Activated T-cell treated with anti-CD3 and anti-CD28 coated beads, Interleukin-2, amount 50 U/mL, for 24 hours (primary cell): ENCODE data around the gene PRR14.

Experiments
- DNase-seq: peaks from one replicate; pipeline ENCODE4 v3.0.0-alpha.2; 2020
- H3K27ac Mint-ChIP-seq: 2 replicates; pipeline ENCODE4 v1.8.0; 2020; ENCODE audit warnings: mild to moderate bottlenecking, mixed read lengths
- H3K27me3 Mint-ChIP-seq: 2 replicates; pipeline ENCODE4 v1.8.0; 2020; ENCODE audit warnings: mixed read lengths
- H3K36me3 Mint-ChIP-seq: 2 replicates; pipeline ENCODE4 v1.8.0; 2020; ENCODE audit warnings: low read depth, mixed read lengths
- H3K4me1 Mint-ChIP-seq: 2 replicates; pipeline ENCODE4 v1.8.0; 2020; ENCODE audit warnings: low read depth, mixed read lengths
- H3K4me3 Mint-ChIP-seq: 2 replicates; pipeline ENCODE4 v1.8.0; 2020; ENCODE audit warnings: mild to moderate bottlenecking, moderate library complexity, mixed read lengths
- H3K9me3 Mint-ChIP-seq: 2 replicates; pipeline ENCODE4 v1.8.0; 2020; ENCODE audit warnings: mixed read lengths

Gene PRR14

DNA sequence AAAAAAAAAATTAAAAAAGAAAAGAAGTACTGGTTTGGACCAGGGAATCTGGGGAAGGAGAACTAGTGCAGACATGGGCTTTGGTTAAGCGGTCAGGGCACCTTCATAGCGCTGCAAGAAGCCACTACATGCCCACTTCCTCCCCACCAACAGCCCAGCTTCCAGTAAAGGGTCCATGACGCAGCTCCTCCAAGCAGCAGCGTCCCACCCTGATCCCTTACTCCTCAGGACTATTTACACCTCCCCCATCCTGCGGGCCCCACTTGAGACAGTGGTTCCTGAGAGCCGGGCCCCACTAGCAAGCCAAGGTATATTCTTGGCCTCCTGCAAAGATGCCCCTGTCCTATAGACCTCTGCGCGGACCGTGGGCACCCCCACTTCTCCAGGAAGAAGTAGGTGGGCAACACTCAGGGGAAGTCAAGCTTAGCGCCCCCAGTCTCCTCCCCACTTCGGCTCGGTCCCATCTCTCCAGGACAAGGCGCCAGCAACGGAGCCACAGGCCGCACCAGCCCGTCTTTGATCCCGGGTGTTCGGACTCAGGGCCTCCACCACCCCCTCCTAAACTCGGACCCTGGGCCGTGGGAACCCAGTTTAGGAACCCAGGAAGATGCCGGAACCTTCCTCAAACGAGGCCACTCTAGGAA is 913 bp upstream of the PRR14 start:
- Mint-ChIP-seq H3K27me3 (no peaks in the 10 kb centered on the region), H3K27ac (peak overlapping the region; percentile 98), H3K4me1 (peaks cover 25% of the 10 kb centered on the region), H3K9me3 (no peaks in the 10 kb centered on the region), H3K4me3 (peak overlapping the region; percentile 96), H3K36me3 (peaks cover 44% of the 10 kb centered on the region)
- no peak for DNase-seq

- DNase-seq, result peak; percentile 86
- H3K27ac Mint-ChIP-seq, result peak overlapping the region; percentile 98
- peaks cover 59% of the 10 kb centered on the region for H3K36me3 Mint-ChIP-seq
- H3K4me3 Mint-ChIP-seq, result peak overlapping the region; percentile 96
- peaks cover 32% of the 10 kb centered on the region for H3K4me1 Mint-ChIP-seq
- no peaks in the 10 kb centered on the region for H3K27me3 Mint-ChIP-seq
- H3K9me3 Mint-ChIP-seq, result no peaks in the 10 kb centered on the region
Observed at GRCh38 chr16:30651124-30652004, 604 bp downstream of the PRR14 start.

DNA sequence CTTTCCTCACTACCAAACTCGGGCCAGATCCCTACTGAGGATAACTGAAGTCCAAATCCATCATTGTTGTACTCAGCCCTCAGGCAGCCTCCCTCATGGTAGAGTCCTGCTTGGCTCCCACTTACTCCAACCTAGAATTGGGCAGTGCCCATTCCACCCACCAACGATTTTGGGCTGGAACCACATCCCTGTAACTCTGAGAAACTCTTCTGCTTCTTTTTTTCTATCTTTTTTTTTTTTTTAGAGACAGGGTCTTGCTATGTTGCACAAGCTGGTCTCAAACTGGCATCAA is 1.2 kb downstream of the PRR14 start:
- Mint-ChIP-seq H3K4me3 (peak overlapping the region; percentile 96), H3K9me3 (no peaks in the 10 kb centered on the region), H3K36me3 (peaks cover 65% of the 10 kb centered on the region), H3K27ac (peak overlapping the region; percentile 92), H3K4me1 (peaks cover 38% of the 10 kb centered on the region), H3K27me3 (no peaks in the 10 kb centered on the region)
- DNase-seq, result no peak

DNA sequence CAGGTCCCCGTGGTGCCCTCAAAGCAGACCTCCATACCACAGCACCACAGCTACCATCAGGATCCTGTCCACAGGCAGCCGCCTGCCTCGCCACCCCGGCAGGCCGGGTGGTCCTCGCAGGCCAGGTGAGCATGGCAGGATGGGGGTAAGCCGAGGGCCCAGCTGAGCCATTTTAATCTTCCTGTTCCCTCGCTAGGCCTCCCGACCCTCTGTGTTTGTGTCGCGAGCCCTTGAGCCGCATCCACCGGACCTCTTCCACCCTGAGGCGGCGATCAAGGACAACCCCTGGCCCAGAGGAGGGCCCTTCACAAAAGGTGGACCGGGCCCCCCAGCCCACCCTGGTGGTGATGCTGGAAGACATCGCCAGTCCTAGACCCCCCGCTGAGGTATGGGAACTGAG is 2.0 kb downstream of the PRR14 start:
- no peak for DNase-seq
- Mint-ChIP-seq H3K27ac (peak overlapping the region; percentile 92), H3K27me3 (no peaks in the 10 kb centered on the region), H3K36me3 (peaks cover 72% of the 10 kb centered on the region), H3K4me3 (peak overlapping the region; percentile 96), H3K4me1 (peaks cover 46% of the 10 kb centered on the region), H3K9me3 (no peaks in the 10 kb centered on the region)

- no peak overlapping the region for H3K4me3 Mint-ChIP-seq
- no peaks in the 10 kb centered on the region for H3K27me3 Mint-ChIP-seq
- no peak for DNase-seq
- H3K27ac Mint-ChIP-seq, result peak overlapping the region; percentile 95
- peaks cover 79% of the 10 kb centered on the region for H3K36me3 Mint-ChIP-seq
- peaks cover 42% of the 10 kb centered on the region for H3K4me1 Mint-ChIP-seq
- no peaks in the 10 kb centered on the region for H3K9me3 Mint-ChIP-seq
Observed at GRCh38 chr16:30654856-30655255, 4.1 kb downstream of the PRR14 start.

- H3K36me3 Mint-ChIP-seq, result peaks cover 82% of the 10 kb centered on the region
- no peak overlapping the region for H3K4me3 Mint-ChIP-seq
- no peaks in the 10 kb centered on the region for H3K27me3 Mint-ChIP-seq
- peaks cover 41% of the 10 kb centered on the region for H3K4me1 Mint-ChIP-seq
- no peaks in the 10 kb centered on the region for H3K9me3 Mint-ChIP-seq
- DNase-seq, result no peak
- peak overlapping the region; percentile 95 for H3K27ac Mint-ChIP-seq
Observed at GRCh38 chr16:30655815-30656347, 5.1 kb downstream of the PRR14 start.

- Mint-ChIP-seq H3K9me3 (no peaks in the 10 kb centered on the region), H3K4me1 (peaks cover 45% of the 10 kb centered on the region), H3K36me3 (peaks cover 83% of the 10 kb centered on the region), H3K4me3 (no peak overlapping the region), H3K27ac (peak overlapping the region; percentile 95), H3K27me3 (no peaks in the 10 kb centered on the region)
- no peak for DNase-seq
Observed at GRCh38 chr16:30656388-30656787, 5.6 kb downstream of the PRR14 start.

DNA sequence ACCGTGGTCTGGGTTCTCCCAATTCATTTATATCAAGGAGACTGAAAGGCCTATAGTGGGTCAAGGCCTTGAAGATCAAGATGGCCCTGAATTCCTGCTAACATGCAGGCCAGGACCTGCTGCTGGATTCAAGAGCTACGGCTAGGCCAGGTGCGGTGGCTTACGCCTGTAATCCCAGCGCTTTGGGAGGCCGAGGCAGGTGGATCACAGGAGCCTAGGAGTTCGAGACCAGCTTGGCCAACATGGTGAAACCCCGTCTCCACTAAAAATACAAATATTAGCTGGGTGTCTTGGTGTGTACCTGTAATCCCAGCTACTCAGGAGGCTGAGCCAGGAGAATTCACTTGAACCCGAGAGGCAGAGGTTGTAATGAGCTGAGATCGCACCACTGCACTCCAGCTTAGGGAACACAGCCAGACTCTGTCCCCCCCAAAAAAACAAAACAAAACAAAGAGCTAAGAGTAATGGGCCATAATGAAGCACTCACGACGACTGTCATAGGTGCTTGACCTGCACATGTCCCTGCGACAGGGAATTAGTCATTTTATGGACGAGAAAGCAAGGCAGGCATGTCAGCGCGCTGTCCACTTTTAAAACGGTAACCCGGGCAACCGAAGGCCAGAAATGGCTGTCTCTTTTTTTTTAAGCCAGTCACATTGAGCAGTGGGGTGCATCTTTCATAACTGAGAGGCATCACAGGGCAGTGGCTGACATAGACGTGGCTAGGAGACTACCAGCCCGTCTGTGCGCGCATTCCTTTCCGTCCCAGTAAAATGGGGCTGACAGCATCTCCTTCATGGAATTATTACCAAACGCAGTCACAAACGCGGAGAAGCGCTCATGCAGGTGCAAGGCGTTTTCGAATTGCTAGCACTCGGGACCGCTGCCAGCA is 6.5 kb downstream of the PRR14 start:
- H3K36me3 Mint-ChIP-seq, result peaks cover 84% of the 10 kb centered on the region
- H3K4me3 Mint-ChIP-seq, result peak overlapping the region; percentile 82
- H3K4me1 Mint-ChIP-seq, result peaks cover 48% of the 10 kb centered on the region

GRCh38 chr16:30657866-30658730 is 7.3 kb downstream of the PRR14 start, which contains the start of gene FBRS:
TSS of gene FBRS (plus strand) at chr16:30658431. CDS start at chr16:30659519, 1,088 bp downstream.
- Mint-ChIP-seq H3K4me1 (peaks cover 48% of the 10 kb centered on the region), H3K4me3 (peak within 1 kb of the TSS; percentile 92), H3K27ac (peak within 1 kb of the TSS; percentile 100), H3K9me3 (no peaks in the 10 kb centered on the region), H3K27me3 (no peaks in the 10 kb centered on the region), H3K36me3 (peaks cover 84% of the 10 kb centered on the region)
- peak; percentile 100 for DNase-seq

More for the DNA sequence above, 6.5 kb downstream of the PRR14 start:
- peak overlapping the region; percentile 95 for H3K27ac Mint-ChIP-seq
- DNase-seq, result no peak
- H3K27me3 Mint-ChIP-seq, result no peaks in the 10 kb centered on the region
- no peaks in the 10 kb centered on the region for H3K9me3 Mint-ChIP-seq

- peaks cover 85% of the 10 kb centered on the region for H3K36me3 Mint-ChIP-seq
- no peaks in the 10 kb centered on the region for H3K27me3 Mint-ChIP-seq
- H3K4me3 Mint-ChIP-seq, result peak overlapping the region; percentile 92
- peak; percentile 86 for DNase-seq
- peak overlapping the region; percentile 100 for H3K27ac Mint-ChIP-seq
- no peaks in the 10 kb centered on the region for H3K9me3 Mint-ChIP-seq
- H3K4me1 Mint-ChIP-seq, result peaks cover 55% of the 10 kb centered on the region
Observed at GRCh38 chr16:30658731-30659506, 8.2 kb downstream of the PRR14 start.

GRCh38 chr16:30659507-30660423 is 9.0 kb downstream of the PRR14 start:
- DNase-seq, result peak; percentile 74
- Mint-ChIP-seq H3K27me3 (no peaks in the 10 kb centered on the region), H3K36me3 (peaks cover 83% of the 10 kb centered on the region), H3K9me3 (no peaks in the 10 kb centered on the region), H3K27ac (peak overlapping the region; percentile 99), H3K4me3 (peak overlapping the region; percentile 98), H3K4me1 (peaks cover 55% of the 10 kb centered on the region)
